Lung (tissue), 12 donors: Measurements from ENCODE around the gene FNIP2. TPM values are rescaled to one million over a fixed set of nuclear protein-coding genes. Genes with fewer than 3 reads are reported as not detected.

Source experiments
- ATAC-seq: fragments of 200-7000 bp; cut with Tn5 transposase; one replicate; pipeline ENCODE4 v1.9.1; 2020; ENCODE audit warnings: moderate number of reproducible peaks; ENCODE audit not compliant: insufficient read depth, low FRiP score
- DNase-seq, 3 donors: peaks; one replicate each; pipeline ENCODE4 v3.0.0-alpha.2; 2013 to 2017
- H3K27ac ChIP-seq, 2 donors: one replicate each; pipeline ENCODE4 v1.5.1; 2013; ENCODE audit warnings: mild to moderate bottlenecking in 2 of 2, moderate library complexity in 2 of 2, control low read depth in 1 of 2, inconsistent platforms in 1 of 2, low read depth in 1 of 2, low read length in 1 of 2
- H3K27me3 ChIP-seq, 3 donors: one replicate each; pipeline ENCODE4 v1.5.1; 2013; ENCODE audit warnings: low read length in 2 of 3; ENCODE audit not compliant: control insufficient read depth in 3 of 3, insufficient read depth in 3 of 3
- H3K36me3 ChIP-seq, 4 donors: one replicate each; pipeline ENCODE4 v1.5.1; 2013; ENCODE audit warnings: low read length in 4 of 4, mild to moderate bottlenecking in 1 of 4, moderate library complexity in 1 of 4; ENCODE audit not compliant: control insufficient read depth in 4 of 4, insufficient read depth in 4 of 4
- H3K4me1 ChIP-seq, 5 donors: one replicate each; pipeline ENCODE4 v1.5.1; 2013; ENCODE audit warnings: low read length in 5 of 5, mild to moderate bottlenecking in 2 of 5, moderate library complexity in 1 of 5; ENCODE audit not compliant: control insufficient read depth in 5 of 5, insufficient read depth in 5 of 5
- H3K4me3 ChIP-seq: one replicate; pipeline ENCODE4 v1.5.1; 2013; ENCODE audit warnings: mild to moderate bottlenecking, control low read depth, moderate library complexity
- H3K9ac ChIP-seq, 2 donors: one replicate each; pipeline ENCODE4 v1.5.1; 2013; ENCODE audit warnings: low read length in 2 of 2, control low read depth in 1 of 2; ENCODE audit not compliant: insufficient read depth in 1 of 2
- H3K9me3 ChIP-seq, 4 donors: one replicate each; pipeline ENCODE4 v1.5.1; 2013; ENCODE audit warnings: low read length in 3 of 4, mild to moderate bottlenecking in 1 of 4, moderate library complexity in 1 of 4; ENCODE audit not compliant: control insufficient read depth in 4 of 4, insufficient read depth in 3 of 4
- CTCF ChIP-seq: IDR thresholded peaks from 2 replicates; pipeline ENCODE4 v1.5.1; 2012; ENCODE audit warnings: mild to moderate bottlenecking; ENCODE audit errors: control extremely low read depth, extremely low read depth
- WGBS, 2 donors: extraction: QIAGEN DNeasy Blood & Tissue Kit; methylation state at CpG; one replicate each; pipeline ENCODE4 v1.1.7; 2013; 5-methylcytosine and 5-hydroxymethylcytosine counted together
- polyA plus RNA-seq, 2 donors: library from polyadenylated mRNA; stranded (reverse); fragments of 200-250 nt; gene quantifications; one replicate each; pipeline ENCODE4 v1.2.1, GENCODE V29; 2013
- total RNA-seq, 2 donors: library from RNA; depleted of rRNA in 1 of 2; stranded (reverse); fragments of >200 nt in 1 of 2; gene quantifications; one replicate each; pipeline ENCODE4 v1.2.1, GENCODE V29; 2014 to 2021
- donor health status: control.
- donor health status: control.
- donor health status: Bipolar disorder and iron deficiency.
- donor health status: healthy.
- donor health status: DM: yes; HTN: yes; CAD: no.

Gene FNIP2
- total and polyA plus RNA-seq, 4 donors = 12.1 to 150 (median 44.6) TPM

GRCh38 chr4:158861281-158861680, 92.5 kb downstream of the FNIP2 start:
- DNase-seq (no peak), ATAC-seq (no peak)
- no peak for TF ChIP-seq CTCF
- no peaks in the 10 kb centered on the region for H3K27me3 ChIP-seq
- peaks cover 10 to 32% (median 20%) of the 10 kb centered on the region in 4 donors for H3K36me3 ChIP-seq
- H3K9me3 ChIP-seq = peaks cover 0 to 2% (median 0%) of the 10 kb centered on the region in 4 donors
- H3K9ac ChIP-seq = no peak overlapping the region
- WGBS, 2 donors = 93 to 95% methylated on average over 3 of the region's 3 CpGs
- H3K4me1 ChIP-seq = peaks cover 0 to 6% (median 0%) of the 10 kb centered on the region in 5 donors
- H3K4me3 ChIP-seq = no peak overlapping the region
- no peak overlapping the region for H3K27ac ChIP-seq

GRCh38 chr4:158861766-158862165, 92.9 kb downstream of the FNIP2 start:
- 92% methylated on average over 3 of the region's 3 CpGs for WGBS, 2 donors
- H3K36me3 ChIP-seq = peaks cover 7 to 32% (median 18%) of the 10 kb centered on the region in 4 donors
- no peak for ATAC-seq
- H3K27ac ChIP-seq = no peak overlapping the region
- no peak for DNase-seq
- H3K4me3 ChIP-seq = no peak overlapping the region
- no peak for TF ChIP-seq CTCF
- H3K4me1 ChIP-seq = peaks cover 0 to 6% (median 0%) of the 10 kb centered on the region in 5 donors
- no peak overlapping the region for H3K9ac ChIP-seq
- H3K27me3 ChIP-seq = no peaks in the 10 kb centered on the region
- H3K9me3 ChIP-seq = no peaks in the 10 kb centered on the region

- no peak for ATAC-seq
- Histone ChIP-seq H3K9ac (no peak overlapping the region), H3K36me3 (peaks cover 11 to 43% (median 25%) of the 10 kb centered on the region in 4 donors), H3K4me3 (no peak overlapping the region), H3K27me3 (no peaks in the 10 kb centered on the region), H3K9me3 (no peaks in the 10 kb centered on the region), H3K4me1 (peaks cover 0 to 3% (median 0%) of the 10 kb centered on the region in 5 donors), H3K27ac (no peak overlapping the region)
- TF ChIP-seq CTCF = no peak
- no peak for DNase-seq
- WGBS, 2 donors = 94 to 96% methylated on average over 5 of the region's 5 CpGs
Observed at GRCh38 chr4:158863296-158863695, 94.5 kb downstream of the FNIP2 start.
